NCI-H187 (cell line): ENCODE results near the gene FNDC3B.
"Not testable (repeated sequence)": the region's sequence is repeated elsewhere in the genome, so short reads cannot be mapped to it uniquely, and the experiment has no call there.

Experiments
- DNase-seq, 2 experiments: peaks; one replicate each; lab custom pipeline; 2025; lab: John Stamatoyannopoulos, UW

The FNDC3B gene

GRCh38 chr3:172367205-172368105, 328.1 kb downstream of the FNDC3B start:
- DNase-seq = no peak

GRCh38 chr3:172368556-172368955, 329.2 kb downstream of the FNDC3B start:
- DNase-seq = not testable (repeated sequence)

GRCh38 chr3:172369590-172370259, 330.3 kb downstream of the FNDC3B start:
- DNase-seq = no peak

GRCh38 chr3:172370419-172370818, 331.0 kb downstream of the FNDC3B start:
- no peak for DNase-seq

GRCh38 chr3:172371544-172371943, 332.2 kb downstream of the FNDC3B start:
- DNase-seq = no peak

- no peak for DNase-seq
These were observed 333.5 kb downstream of the FNDC3B start for GRCh38 chr3:172372895-172373294.

- no peak for DNase-seq
These were observed 334.5 kb downstream of the FNDC3B start for GRCh38 chr3:172373912-172374311.

GRCh38 chr3:172375206-172375850, 335.9 kb downstream of the FNDC3B start:
- DNase-seq = no peak

- DNase-seq = no peak
These were observed 337.0 kb downstream of the FNDC3B start for GRCh38 chr3:172376402-172376801.

GRCh38 chr3:172376881-172377280, 337.5 kb downstream of the FNDC3B start:
- no peak for DNase-seq

- no peak for DNase-seq
These were observed 339.1 kb downstream of the FNDC3B start for GRCh38 chr3:172378439-172378838.

GRCh38 chr3:172379372-172379771, 340.0 kb downstream of the FNDC3B start:
- no peak for DNase-seq

- DNase-seq = no peak
These were observed 341.3 kb downstream of the FNDC3B start for GRCh38 chr3:172380632-172381031.

- no peak for DNase-seq
These were observed 344.0 kb downstream of the FNDC3B start for GRCh38 chr3:172383306-172383796.

- no peak for DNase-seq
These were observed 345.5 kb downstream of the FNDC3B start for GRCh38 chr3:172384836-172385235.

GRCh38 chr3:172387728-172388127, 348.4 kb downstream of the FNDC3B start:
- no peak for DNase-seq

GRCh38 chr3:172388412-172389078, 349.2 kb downstream of the FNDC3B start:
- no peak for DNase-seq

GRCh38 chr3:172390792-172391191, 351.4 kb downstream of the FNDC3B start:
- no peak for DNase-seq

- DNase-seq = no peak
These were observed 352.4 kb downstream of the FNDC3B start for GRCh38 chr3:172391592-172392302.

- no peak for DNase-seq
These were observed 355.3 kb downstream of the FNDC3B start for GRCh38 chr3:172394692-172395091.

GRCh38 chr3:172396400-172396799, 357.0 kb downstream of the FNDC3B start:
- DNase-seq = no peak
